ENCODE data around the gene ERG28.

The ERG28 gene

GRCh38 chr14:75657331-75657730 lies 3.3 kb downstream of the ERG28 start:
- no peak for DNase-seq

- no peak for DNase-seq
These were observed 5.4 kb downstream of the ERG28 start for GRCh38 chr14:75655235-75655634.

GRCh38 chr14:75654127-75654732 lies 6.4 kb downstream of the ERG28 start:
- peak; percentile 42 for DNase-seq

GRCh38 chr14:75653563-75653962 lies 7.1 kb downstream of the ERG28 start:
- DNase-seq, result no peak

- no peak for DNase-seq
These were observed 10.2 kb downstream of the ERG28 start for GRCh38 chr14:75650253-75651058.

GRCh38 chr14:75649773-75650172 lies 10.9 kb downstream of the ERG28 start:
- DNase-seq, result no peak

GRCh38 chr14:75649337-75649736 lies 11.3 kb downstream of the ERG28 start:
- DNase-seq, result no peak

- DNase-seq, result peak; percentile 2
These were observed 12.4 kb downstream of the ERG28 start for GRCh38 chr14:75648066-75648838.

- DNase-seq, result no peak
These were observed 13.0 kb downstream of the ERG28 start for GRCh38 chr14:75647640-75648039.

- no peak for DNase-seq
These were observed 13.9 kb downstream of the ERG28 start for GRCh38 chr14:75646762-75647161.

GRCh38 chr14:75645056-75645455 lies 15.6 kb downstream of the ERG28 start:
- DNase-seq, result no peak

GRCh38 chr14:75643985-75644384 lies 16.7 kb downstream of the ERG28 start:
- DNase-seq, result no peak

- no peak for DNase-seq
These were observed 19.8 kb downstream of the ERG28 start for GRCh38 chr14:75640876-75641275.

- no peak for DNase-seq
These were observed 24.5 kb downstream of the ERG28 start for GRCh38 chr14:75636100-75636692.

GRCh38 chr14:75634848-75635247 lies 25.8 kb downstream of the ERG28 start:
- no peak for DNase-seq

GRCh38 chr14:75631453-75631831 lies 29.2 kb downstream of the ERG28 start:
- DNase-seq, result no peak

- DNase-seq, result no peak
These were observed 29.8 kb downstream of the ERG28 start for GRCh38 chr14:75630695-75631452.

GRCh38 chr14:75628816-75629215 lies 31.9 kb downstream of the ERG28 start:
- DNase-seq, result peak; percentile 15

GRCh38 chr14:75627406-75627805 lies 33.3 kb downstream of the ERG28 start:
- no peak for DNase-seq

- no peak for DNase-seq
These were observed 33.8 kb downstream of the ERG28 start for GRCh38 chr14:75626863-75627262.

GRCh38 chr14:75626396-75626795 lies 34.3 kb downstream of the ERG28 start:
- DNase-seq, result no peak

- DNase-seq, result no peak
These were observed 35.6 kb downstream of the ERG28 start for GRCh38 chr14:75625034-75625433.

- peak; percentile 81 for DNase-seq
These were observed 41.1 kb downstream of the ERG28 start for GRCh38 chr14:75619548-75619947.
